PC-9 (cell line): ENCODE data around the gene DDR2. TPM values are rescaled to one million over a fixed set of nuclear protein-coding genes. Genes with fewer than 3 reads are reported as not detected.
"Not testable (repeated sequence)": the region's sequence is repeated elsewhere in the genome, so short reads cannot be mapped to it uniquely, and the experiment has no call there.

Experiments used
- BruUV-seq: library from RNA; stranded (reverse); fragments of 400-500 nt; replicated peaks from 2 replicates; lab custom pipeline; 2021; lab: Mats Ljungman, UMichigan
- CTCF ChIA-PET: fragments of 300-600 bp; sonication (Branson Sonifier 250); formaldehyde crosslinking; loops from one replicate; lab custom pipeline; 2022; ENCODE audit warnings: antibody characterized with exemption; lab: Charles Lee
- POLR2A ChIA-PET: fragments of 300-600 bp; sonication (Branson Sonifier 250); formaldehyde crosslinking; loops from one replicate; lab custom pipeline; 2022; ENCODE audit warnings: antibody characterized with exemption; ENCODE audit not compliant: unreplicated experiment; lab: Charles Lee
- DNase-seq, 2 experiments: peaks; one replicate each; pipeline versions ENCODE4 v3.0.0 to v3.0.0-alpha.2; 2015 to 2022; ENCODE audit warnings: mixed read lengths in 1 of 2
- H2AFZ ChIP-seq: fragments of 200-600 bp; sonication (generic); 2 replicates; pipeline ENCODE4 v1.8.1; 2017; ENCODE audit warnings: antibody characterized with exemption
- H3F3A ChIP-seq: fragments of 200-600 bp; sonication (generic); 2 replicates; pipeline ENCODE4 v1.8.1; 2017; ENCODE audit warnings: antibody characterized with exemption, mild to moderate bottlenecking, low read depth; ENCODE audit not compliant: insufficient read depth
- H3K27ac ChIP-seq: fragments of 200-600 bp; sonication (generic); 2 replicates; pipeline ENCODE4 v1.6.1; 2016; ENCODE audit warnings: mixed run types
- H3K27me3 ChIP-seq: fragments of 200-600 bp; sonication (generic); 2 replicates; pipeline ENCODE4 v1.6.1; 2016; ENCODE audit warnings: low read depth, mixed run types; ENCODE audit not compliant: insufficient read depth
- H3K36me3 ChIP-seq: fragments of 200-600 bp; sonication (generic); 2 replicates; pipeline ENCODE4 v1.6.1; 2016; ENCODE audit warnings: low read depth, mixed run types
- H3K4me1 ChIP-seq: fragments of 200-600 bp; sonication (generic); replicated peaks from 2 replicates; pipeline ENCODE4 v1.6.1; 2016; ENCODE audit warnings: mixed run types; ENCODE audit not compliant: insufficient read depth
- H3K4me2 ChIP-seq: fragments of 200-600 bp; sonication (generic); 2 replicates; pipeline ENCODE4 v1.6.1; 2017; ENCODE audit warnings: mixed run types
- H3K4me3 ChIP-seq: fragments of 200-600 bp; sonication (generic); 2 replicates; pipeline ENCODE4 v1.6.1; 2016; ENCODE audit warnings: mixed run types
- H3K79me2 ChIP-seq: fragments of 200-600 bp; sonication (generic); 2 replicates; pipeline ENCODE4 v1.6.1; 2017; ENCODE audit warnings: low read depth, mixed run types
- H3K9me2 ChIP-seq: fragments of 200-600 bp; sonication (generic); 2 replicates; pipeline ENCODE4 v1.8.1; 2017; ENCODE audit warnings: mild to moderate bottlenecking; ENCODE audit not compliant: insufficient read depth
- H3K9me3 ChIP-seq: fragments of 200-600 bp; sonication (generic); 2 replicates; pipeline ENCODE4 v1.8.1; 2016; ENCODE audit warnings: low read depth; ENCODE audit not compliant: insufficient read depth
- H4K20me1 ChIP-seq: fragments of 200-600 bp; sonication (generic); 2 replicates; pipeline ENCODE4 v1.8.1; 2017; ENCODE audit not compliant: insufficient read depth
- CTCF ChIP-seq: fragments of 200-600 bp; sonication (generic); conservative IDR thresholded peaks from 2 replicates; pipeline ENCODE4 v1.6.1; 2017; ENCODE audit warnings: mixed run types, antibody characterized with exemption, mild to moderate bottlenecking, moderate library complexity
- EZH2 ChIP-seq: fragments of 200-600 bp; sonication (generic); IDR thresholded peaks from 2 replicates; pipeline ENCODE4 v1.8.0; 2017; ENCODE audit warnings: antibody characterized with exemption, low read depth
- intact Hi-C: fragments of 100-400 bp; cut with micrococcal nuclease; formaldehyde crosslinking; loops from one replicate; pipeline ENCODE4 v1.10.0; 2022; ENCODE audit not compliant: unreplicated experiment
- total RNA-seq: library from RNA; stranded (reverse); gene quantifications from 2 replicates; pipeline ENCODE4 v1.2.3, GENCODE V29; 2021

Gene DDR2
- total RNA-seq, 1 experiment from 2014 or later: 0.35 TPM

- Histone ChIP-seq H2AFZ (no peak overlapping the region), H3K27me3 (no peaks in the 10 kb centered on the region), H3K27ac (no peak overlapping the region), H3F3A (no peaks in the 10 kb centered on the region), H3K36me3 (no peaks in the 10 kb centered on the region), H4K20me1 (no peaks in the 10 kb centered on the region), H3K9me2 (no peaks in the 10 kb centered on the region), H3K4me2 (no peak overlapping the region), H3K9me3 (no peaks in the 10 kb centered on the region), H3K79me2 (no peaks in the 10 kb centered on the region), H3K4me3 (no peak overlapping the region), H3K4me1 (no peaks in the 10 kb centered on the region)
- intact Hi-C loops: loop anchor here (10.0 kb wide), 1 partner anchor 92 kb away; the partner anchor contains the start of gene DDR2
- DNase-seq: no peak
- BruUV-seq: no TSS peak
- ChIA-PET CTCF (interaction anchor here (0.5 kb wide), 1 partner anchor 475 kb away, joined by 8 read pairs; no protein-coding TSS in a partner anchor), POLR2A (no interaction called here)
- TF ChIP-seq CTCF (no peak), EZH2 (no peak)
Observed at GRCh38 chr1:162726555-162726954, 94.3 kb downstream of the DDR2 start.

GRCh38 chr1:162727493-162727892 is 95.2 kb downstream of the DDR2 start:
- H3K79me2 ChIP-seq, CTCF ChIA-PET, H4K20me1 ChIP-seq, H3K4me3 ChIP-seq, H3K9me2 ChIP-seq, H3K4me1 ChIP-seq, DNase-seq, BruUV-seq, POLR2A ChIA-PET, H3F3A ChIP-seq, H2AFZ ChIP-seq, H3K27me3 ChIP-seq, H3K27ac ChIP-seq, H3K36me3 ChIP-seq, H3K9me3 ChIP-seq, H3K4me2 ChIP-seq: not testable (repeated sequence)
- intact Hi-C loops: loop anchor here (10.0 kb wide), 1 partner anchor 93 kb away; the partner anchor contains the start of gene DDR2

- ChIA-PET POLR2A (no interaction called here), CTCF (no interaction called here)
- no peaks in the 10 kb centered on the region for H3K79me2 ChIP-seq
- TF ChIP-seq EZH2 (no peak), CTCF (no peak)
- H3K27ac ChIP-seq: no peak overlapping the region
- H4K20me1 ChIP-seq: no peaks in the 10 kb centered on the region
- H3K9me2 ChIP-seq: 0 out of 2 replicates have a peak, but pooled peaks cover 4% of the 10 kb centered on the region
- intact Hi-C loops: loop anchor here (10.0 kb wide), 1 partner anchor 94 kb away; the partner anchor contains the start of gene DDR2
- H3K27me3 ChIP-seq: no peaks in the 10 kb centered on the region
- no peak overlapping the region for H3K4me2 ChIP-seq
- no peaks in the 10 kb centered on the region for H3K4me1 ChIP-seq
- BruUV-seq: no TSS peak
- no peak overlapping the region for H2AFZ ChIP-seq
- H3F3A ChIP-seq: no peaks in the 10 kb centered on the region
- DNase-seq: no peak
- no peaks in the 10 kb centered on the region for H3K36me3 ChIP-seq
- no peaks in the 10 kb centered on the region for H3K9me3 ChIP-seq
- no peak overlapping the region for H3K4me3 ChIP-seq
Observed at GRCh38 chr1:162728573-162728972, 96.3 kb downstream of the DDR2 start.

GRCh38 chr1:162729195-162729774 is 97.0 kb downstream of the DDR2 start:
- H3K9me3 ChIP-seq, H3K4me1 ChIP-seq, POLR2A ChIA-PET, H3K27ac ChIP-seq, H3K79me2 ChIP-seq, H3K27me3 ChIP-seq, H3K9me2 ChIP-seq, BruUV-seq, H3K4me3 ChIP-seq, H4K20me1 ChIP-seq, DNase-seq, H3F3A ChIP-seq, H3K4me2 ChIP-seq, H2AFZ ChIP-seq, H3K36me3 ChIP-seq, CTCF ChIA-PET: not testable (repeated sequence)
- intact Hi-C loops: loop anchor here (10.0 kb wide), 1 partner anchor 94 kb away; the partner anchor contains the start of gene DDR2
